OCI-LY3 (cell line): ENCODE results near the gene DNAJA2.

Experiments
- H2AFZ ChIP-seq: fragments of 200-600, 300-600 bp; shearing (Covaris generic); 2 replicates; pipeline ENCODE4 v1.6.0; 2014; ENCODE audit warnings: antibody characterized with exemption, low read depth, low read length
- H3K27ac ChIP-seq: fragments of 200-600, 300-600 bp; sonication (generic); 2 replicates; pipeline ENCODE4 v1.5.1; 2014; ENCODE audit warnings: mild to moderate bottlenecking, low read length, moderate library complexity, mixed read lengths
- H3K27me3 ChIP-seq: fragments of 200-600, 300-600 bp; sonication (generic); 2 replicates; pipeline ENCODE4 v1.6.1; 2014; ENCODE audit warnings: low read depth, low read length, mixed read lengths
- H3K36me3 ChIP-seq: fragments of 200-600, 300-600 bp; sonication (generic); replicated peaks from 2 replicates; pipeline ENCODE3; 2014; ENCODE audit warnings: low read depth, low read length, mixed read lengths
- H3K4me1 ChIP-seq: fragments of 300-600, 200-600 bp; sonication (generic); 2 replicates; pipeline ENCODE4 v1.6.1; 2014; ENCODE audit warnings: low read length, mixed read lengths
- H3K4me2 ChIP-seq: fragments of 200-600, 300-600 bp; sonication (generic); 2 replicates; pipeline ENCODE4 v1.6.1; 2014; ENCODE audit warnings: low read length, mixed read lengths
- H3K4me3 ChIP-seq: fragments of 300-600, 200-600 bp; sonication (generic); 2 replicates; pipeline ENCODE4 v1.5.1; 2014; ENCODE audit warnings: antibody characterized with exemption, mild to moderate bottlenecking, low read length, moderate library complexity
- H3K79me2 ChIP-seq: fragments of 300-600, 200-600 bp; shearing (Covaris generic); 2 replicates; pipeline ENCODE4 v1.6.1; 2014; ENCODE audit warnings: mild to moderate bottlenecking, low read length, mixed read lengths
- H3K9ac ChIP-seq: fragments of 300-600, 200-600 bp; shearing (Covaris generic); 2 replicates; pipeline ENCODE4 v1.6.0; 2014; ENCODE audit warnings: mild to moderate bottlenecking, low read length, moderate library complexity
- H3K9me3 ChIP-seq: fragments of 200-600, 300-600 bp; shearing (Covaris generic); 2 replicates; pipeline ENCODE4 v1.6.1; 2014; ENCODE audit warnings: low read length, mixed read lengths; ENCODE audit not compliant: insufficient read depth
- H4K20me1 ChIP-seq: fragments of 200-600, 300-600 bp; sonication (generic); 2 replicates; pipeline ENCODE4 v1.6.1; 2016; ENCODE audit warnings: low read length, mixed read lengths; ENCODE audit not compliant: insufficient read depth
- CTCF ChIP-seq: fragments of 200-600, 300-600 bp; sonication (generic); IDR thresholded peaks from 2 replicates; pipeline ENCODE4 v1.5.1; 2014; ENCODE audit warnings: antibody characterized with exemption, low read length, low read depth
- EZH2phosphoT487 ChIP-seq: fragments of 200-600 bp; shearing (Covaris generic); IDR thresholded peaks from 2 replicates; pipeline ENCODE4 v1.6.1; 2018; ENCODE audit warnings: antibody characterized with exemption, mixed run types, low read depth

The DNAJA2 gene

GRCh38 chr16:46927273-46927672 is 46.2 kb downstream of the DNAJA2 start:
- no peak for TF ChIP-seq EZH2phosphoT487
- no peak for TF ChIP-seq CTCF
- H3K4me3 ChIP-seq: no peak overlapping the region
- H3K36me3 ChIP-seq: no peaks in the 10 kb centered on the region
- no peak overlapping the region for H3K27ac ChIP-seq
- no peaks in the 10 kb centered on the region for H4K20me1 ChIP-seq
- H3K4me2 ChIP-seq: no peak overlapping the region
- H3K27me3 ChIP-seq: no peaks in the 10 kb centered on the region
- H3K9me3 ChIP-seq: no peaks in the 10 kb centered on the region
- H2AFZ ChIP-seq: no peak overlapping the region
- no peak overlapping the region for H3K9ac ChIP-seq
- H3K79me2 ChIP-seq: no peaks in the 10 kb centered on the region
- H3K4me1 ChIP-seq: peaks cover 6% of the 10 kb centered on the region; the same call in 1 of the 2 replicates

GRCh38 chr16:46926470-46927225 is 46.8 kb downstream of the DNAJA2 start:
- TF ChIP-seq EZH2phosphoT487 (no peak), CTCF (no peak)
- Histone ChIP-seq H4K20me1 (no peaks in the 10 kb centered on the region), H2AFZ (no peak overlapping the region), H3K9ac (no peak overlapping the region), H3K4me3 (no peak overlapping the region), H3K36me3 (no peaks in the 10 kb centered on the region), H3K27me3 (no peaks in the 10 kb centered on the region), H3K27ac (no peak overlapping the region), H3K79me2 (no peaks in the 10 kb centered on the region), H3K9me3 (no peaks in the 10 kb centered on the region), H3K4me1 (peaks cover 4% of the 10 kb centered on the region; the same call in 1 of the 2 replicates), H3K4me2 (no peak overlapping the region)

GRCh38 chr16:46924402-46924801 is 49.1 kb downstream of the DNAJA2 start:
- no peaks in the 10 kb centered on the region for H3K9me3 ChIP-seq
- H3K4me3 ChIP-seq: no peak overlapping the region
- no peak overlapping the region for H2AFZ ChIP-seq
- H3K4me2 ChIP-seq: no peak overlapping the region
- H3K4me1 ChIP-seq: peaks cover 7% of the 10 kb centered on the region
- no peaks in the 10 kb centered on the region for H4K20me1 ChIP-seq
- no peak overlapping the region for H3K9ac ChIP-seq
- H3K36me3 ChIP-seq: no peaks in the 10 kb centered on the region
- no peaks in the 10 kb centered on the region for H3K27me3 ChIP-seq
- TF ChIP-seq CTCF: no peak
- no peak for TF ChIP-seq EZH2phosphoT487
- no peaks in the 10 kb centered on the region for H3K79me2 ChIP-seq
- no peak overlapping the region for H3K27ac ChIP-seq

GRCh38 chr16:46923513-46924295 is 49.8 kb downstream of the DNAJA2 start:
- H3K27ac ChIP-seq: no peak overlapping the region
- TF ChIP-seq CTCF: no peak
- TF ChIP-seq EZH2phosphoT487: no peak
- H3K36me3 ChIP-seq: no peaks in the 10 kb centered on the region

More at GRCh38 chr16:46923513-46924295, 49.8 kb downstream of the DNAJA2 start:
- H3K79me2 ChIP-seq: no peaks in the 10 kb centered on the region
- H3K27me3 ChIP-seq: no peaks in the 10 kb centered on the region
- no peak overlapping the region for H3K9ac ChIP-seq
- H2AFZ ChIP-seq: no peak overlapping the region
- no peaks in the 10 kb centered on the region for H3K9me3 ChIP-seq
- H3K4me3 ChIP-seq: no peak overlapping the region
- peaks cover 14% of the 10 kb centered on the region for H3K4me1 ChIP-seq
- H4K20me1 ChIP-seq: no peaks in the 10 kb centered on the region
- H3K4me2 ChIP-seq: no peak overlapping the region
